HG03521 (cell line): ENCODE results near the gene COX7A2L.
"Not testable (repeated sequence)": the region's sequence is repeated elsewhere in the genome, so short reads cannot be mapped to it uniquely, and the experiment has no call there.

Experiments
- ATAC-seq: cut with Tn5 transposase; IDR thresholded peaks from one replicate; pipeline ENCODE4 v1.9.1; 2021; ENCODE audit warnings: mild to moderate bottlenecking, moderate library complexity; ENCODE audit not compliant: unreplicated experiment

COX7A2L gene

DNA sequence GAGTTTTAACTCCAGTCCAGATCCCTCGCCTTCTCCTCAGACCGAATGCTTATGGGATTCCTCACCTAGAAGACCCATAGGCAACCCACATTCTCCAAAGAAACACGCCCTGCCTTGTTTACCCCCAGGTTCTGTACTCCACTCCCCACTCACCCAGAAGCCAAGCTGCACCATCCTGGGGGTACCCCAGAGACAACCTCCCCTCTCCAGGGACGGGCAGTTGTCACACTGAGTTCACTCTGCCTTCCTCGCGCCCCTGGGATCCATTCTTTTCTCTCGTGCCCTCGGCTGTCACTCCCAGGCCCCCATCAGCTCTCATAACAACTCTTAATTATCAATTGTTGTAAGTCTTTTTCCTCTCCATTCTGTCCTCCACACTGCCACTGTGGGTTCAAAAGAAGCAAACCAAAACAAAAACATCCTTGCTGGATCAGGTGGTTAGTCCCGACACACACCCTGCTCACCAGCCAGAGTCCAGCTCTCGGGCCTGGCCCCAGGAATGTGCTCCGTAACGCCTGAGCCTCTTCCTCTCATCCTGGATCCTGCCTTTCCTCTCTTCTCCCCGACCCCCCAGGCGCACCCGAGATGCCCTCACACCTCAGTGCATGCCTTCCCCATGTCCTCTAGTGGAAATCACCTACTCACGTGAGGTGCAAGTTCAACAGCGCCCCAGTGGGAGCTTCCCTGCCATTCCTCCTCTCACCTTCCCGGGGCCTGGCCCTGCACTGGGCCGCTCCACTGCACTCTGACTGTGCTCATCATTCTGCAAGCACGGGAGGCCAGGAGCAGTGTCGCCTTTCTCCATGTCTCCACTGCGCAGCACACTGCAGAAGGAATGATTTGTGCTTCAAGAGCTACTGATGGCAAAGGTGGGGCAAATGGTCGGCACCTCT lies 20.7 kb downstream of the COX7A2L start:
- no peak for ATAC-seq

DNA sequence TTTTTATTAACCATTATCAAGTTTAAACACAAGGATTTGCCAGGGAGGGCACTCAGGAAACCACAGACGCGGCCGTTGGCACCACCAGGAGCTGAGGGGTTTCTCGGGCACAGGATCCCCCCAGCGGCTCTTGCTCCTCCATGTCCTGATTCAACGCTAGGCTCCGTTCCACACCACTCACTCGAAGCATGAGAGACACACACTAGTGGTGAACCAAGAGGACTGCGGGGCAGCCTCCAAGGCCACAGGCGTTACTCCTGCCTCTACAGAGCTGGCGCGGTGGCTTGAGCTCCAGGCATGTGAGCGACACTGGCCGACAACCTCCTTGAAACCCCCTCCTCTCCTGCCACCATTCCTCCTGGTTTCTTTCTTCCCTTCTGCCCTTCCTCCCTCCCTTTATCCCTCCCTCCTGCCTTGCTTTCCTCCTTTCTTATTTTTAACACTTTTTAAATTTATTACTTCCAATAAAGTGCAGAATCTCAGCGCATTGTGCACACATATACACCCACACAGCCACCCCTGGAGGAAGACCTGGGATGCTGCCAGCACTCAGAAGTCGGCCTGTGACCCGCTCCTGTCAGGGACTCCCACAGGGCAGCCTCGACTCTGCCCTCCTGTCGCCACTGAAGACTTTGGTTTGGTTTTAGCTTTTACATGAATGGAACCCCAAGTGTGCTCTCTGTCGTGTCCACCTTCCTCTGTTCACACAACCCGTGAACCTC lies 21.7 kb downstream of the COX7A2L start:
- no peak for ATAC-seq

DNA sequence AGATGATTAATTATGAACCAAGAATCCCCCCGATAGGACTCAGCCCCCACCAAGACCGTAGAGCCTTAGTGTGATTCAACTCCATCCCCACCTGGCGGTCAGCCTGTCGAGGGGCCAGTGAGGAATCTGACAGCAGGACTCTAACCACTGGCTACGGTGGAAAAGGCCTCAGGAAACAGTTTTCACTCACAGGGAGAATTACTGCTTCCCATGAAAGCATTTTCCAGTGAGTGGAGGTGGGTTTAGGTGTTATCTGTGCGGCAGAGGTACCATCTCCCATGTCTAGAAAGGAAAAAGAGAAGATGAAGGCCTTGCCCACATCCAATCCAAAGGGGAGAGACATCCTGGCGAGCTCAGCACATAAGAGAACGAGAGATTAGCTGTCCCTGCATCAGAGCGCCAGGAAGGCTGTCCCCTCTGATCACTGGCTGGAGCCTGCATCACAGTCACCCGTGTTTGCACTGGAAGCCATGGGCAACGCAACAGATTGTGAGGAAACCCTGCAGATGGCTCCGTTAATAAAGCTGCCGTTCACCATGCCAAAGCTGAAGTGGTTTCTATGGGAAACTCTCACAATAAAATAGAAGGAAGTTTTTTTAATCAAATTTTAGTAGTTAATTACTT lies 22.3 kb downstream of the COX7A2L start:
- ATAC-seq, result no peak

DNA sequence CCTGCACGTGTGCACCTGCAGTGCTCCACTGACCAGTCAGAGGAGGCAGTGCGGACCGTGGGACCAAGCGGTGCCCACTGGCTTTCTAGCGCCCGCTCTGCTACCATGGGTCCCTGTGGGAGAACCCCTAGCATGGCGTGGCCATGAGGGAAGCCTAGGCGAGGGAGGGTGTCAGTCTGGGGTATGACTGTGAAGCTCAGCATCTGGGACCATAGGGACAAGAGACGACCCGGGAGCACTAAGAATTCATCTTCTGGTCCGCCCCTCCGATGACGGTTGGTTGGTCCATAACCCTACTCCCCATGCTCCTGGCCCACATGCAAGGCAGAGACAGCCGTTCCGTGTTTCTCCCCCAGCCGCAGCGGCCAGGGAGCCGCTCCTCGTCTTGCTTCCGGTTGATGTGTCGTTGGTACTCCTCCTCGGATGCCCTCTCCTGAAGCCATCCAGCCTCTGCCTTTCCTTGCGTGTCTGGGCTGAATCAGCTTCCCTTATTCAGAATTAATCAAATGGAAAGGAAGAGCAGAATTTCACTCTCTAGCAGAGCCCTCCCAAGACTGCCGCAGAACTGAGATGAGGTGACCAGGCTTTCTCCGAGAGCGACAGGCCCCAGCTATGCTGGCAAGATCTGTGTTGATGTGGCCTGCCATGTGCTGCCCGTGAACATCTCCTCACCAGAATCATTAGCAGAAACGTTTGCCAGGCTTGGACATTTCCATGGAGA lies 23.0 kb downstream of the COX7A2L start:
- ATAC-seq, result no peak

DNA sequence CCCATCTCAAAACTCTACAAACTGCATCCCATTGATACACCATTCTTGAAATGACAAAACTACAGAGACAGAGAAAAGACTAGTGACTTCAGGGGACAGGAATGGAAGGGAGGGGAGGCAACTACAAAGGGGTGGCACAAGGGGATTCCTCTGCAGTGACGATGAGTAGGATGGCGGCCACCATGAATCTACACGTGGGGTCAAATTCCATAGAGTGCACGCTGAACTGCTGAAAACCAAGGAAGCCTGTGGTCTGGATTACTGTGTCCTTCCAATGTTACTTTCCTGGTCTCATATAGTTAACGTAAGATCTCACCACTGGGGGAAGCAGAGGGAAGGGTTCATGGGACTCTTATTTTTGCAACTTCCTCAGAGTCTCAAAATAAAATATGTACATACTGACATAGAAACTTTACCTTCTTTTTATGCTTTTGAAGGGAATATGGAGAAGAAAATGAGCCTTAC lies 23.6 kb downstream of the COX7A2L start:
- ATAC-seq, result no peak

DNA sequence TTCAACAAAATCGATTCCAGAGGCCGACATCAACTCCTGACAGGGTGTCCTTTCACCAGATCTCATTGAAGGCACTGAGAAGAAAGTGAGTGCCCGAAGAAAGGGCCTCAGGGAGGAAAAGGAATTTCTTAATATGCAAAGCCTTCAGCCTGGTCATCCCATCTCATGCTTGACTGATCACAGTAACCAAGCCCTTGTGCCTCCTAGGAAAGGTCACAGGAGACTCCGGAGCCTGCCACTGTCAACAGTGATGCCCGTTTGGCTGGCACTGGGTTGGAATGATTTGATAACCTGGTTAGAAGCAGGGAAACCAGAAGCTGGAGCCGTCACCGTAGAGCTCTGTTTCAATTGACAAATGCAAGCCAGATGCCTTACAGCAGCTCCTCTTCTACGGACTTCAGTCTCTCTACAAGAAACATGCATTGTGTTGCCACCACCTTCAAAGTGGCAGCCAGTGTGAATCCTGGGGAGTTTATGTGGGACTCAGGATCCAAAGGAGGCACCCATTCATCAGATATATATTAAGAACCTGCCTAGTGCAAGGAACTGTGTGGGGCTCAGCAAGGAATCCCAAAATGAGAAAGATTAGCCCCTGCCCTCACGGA lies 24.6 kb downstream of the COX7A2L start:
- no peak for ATAC-seq

DNA sequence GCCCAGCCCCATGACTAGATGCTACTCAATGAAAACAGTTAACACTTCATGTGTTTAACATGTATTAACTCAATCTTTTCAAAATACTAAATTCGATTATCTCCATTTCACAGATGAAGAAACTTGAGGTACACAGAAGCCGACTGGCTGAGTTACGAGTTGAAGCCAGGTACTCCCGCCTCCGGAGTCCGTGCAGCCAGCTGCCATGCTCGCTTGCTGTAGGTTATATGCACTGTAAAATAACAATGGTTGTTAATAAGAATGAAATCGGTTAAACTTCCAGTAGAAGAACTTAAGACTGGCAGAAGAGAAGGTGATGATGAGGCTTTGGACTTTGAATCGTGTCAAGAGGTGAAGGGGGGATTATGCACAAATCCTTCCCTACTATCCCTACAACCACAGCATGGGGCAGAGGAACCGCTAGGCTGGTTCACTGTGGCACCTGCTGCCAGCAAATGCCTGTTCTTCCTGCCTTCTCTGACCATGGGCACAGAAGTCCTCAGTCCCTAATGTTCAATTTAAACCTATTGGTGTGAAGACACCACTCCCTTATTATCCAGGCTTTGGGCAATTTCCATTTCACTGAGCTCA lies 25.4 kb downstream of the COX7A2L start:
- no peak for ATAC-seq

DNA sequence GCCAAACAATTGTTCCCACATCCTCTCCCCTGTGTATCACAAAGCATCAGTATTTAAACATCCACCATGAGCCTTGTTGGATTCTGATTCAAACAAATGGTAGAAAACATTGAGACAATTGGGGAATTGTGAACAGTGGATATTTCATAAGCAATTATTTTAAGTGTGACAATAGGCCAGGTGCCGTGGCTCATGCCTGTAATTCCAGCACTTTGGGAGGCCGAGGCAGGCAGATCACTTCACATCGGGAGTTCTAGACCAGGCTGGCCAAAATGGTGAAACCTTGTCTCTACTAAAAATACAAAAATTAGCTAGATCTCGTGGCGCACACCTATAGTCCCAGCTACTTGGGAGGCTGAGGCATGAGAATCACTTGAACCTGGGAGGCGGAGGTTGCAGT lies 26.2 kb downstream of the COX7A2L start:
- not testable (repeated sequence) for ATAC-seq

DNA sequence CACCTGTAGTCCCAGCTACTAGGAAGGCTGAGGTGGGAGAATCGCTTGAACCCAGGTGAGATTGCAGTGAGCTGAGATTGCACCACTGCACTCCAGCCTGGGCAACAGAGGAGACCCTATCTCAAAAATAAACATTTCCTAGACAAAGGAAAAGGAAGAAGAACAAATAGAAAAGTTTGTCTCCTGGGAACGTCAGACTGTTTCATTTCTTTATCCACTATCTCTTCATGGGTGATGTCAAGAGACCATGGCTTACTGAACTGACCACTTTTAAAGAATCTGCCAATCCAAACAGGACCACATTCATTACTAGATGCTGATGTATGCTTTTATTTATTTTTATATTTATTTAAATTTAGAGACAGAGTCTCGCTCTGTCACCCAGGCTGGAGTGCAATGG lies 26.8 kb downstream of the COX7A2L start:
- ATAC-seq, result no peak

DNA sequence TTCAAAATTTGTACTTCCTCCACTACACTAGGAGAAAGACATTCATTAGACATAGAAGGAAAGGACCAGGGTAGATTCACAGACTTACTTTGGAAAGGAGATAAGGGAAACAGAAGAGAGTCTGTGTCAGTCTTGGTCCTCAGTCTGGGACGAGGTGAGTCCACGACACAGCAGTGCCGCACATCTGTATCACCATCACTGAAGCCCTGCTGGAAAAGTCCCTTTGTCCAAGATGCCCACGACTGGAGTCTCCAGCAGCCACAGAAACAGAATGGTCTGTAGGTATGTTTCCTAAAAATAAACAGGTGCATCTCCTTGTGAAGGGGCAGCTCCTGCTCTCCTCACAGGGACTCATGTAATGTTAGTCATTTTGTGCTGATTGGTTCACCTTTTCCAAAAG lies 27.4 kb downstream of the COX7A2L start:
- ATAC-seq, result no peak

DNA sequence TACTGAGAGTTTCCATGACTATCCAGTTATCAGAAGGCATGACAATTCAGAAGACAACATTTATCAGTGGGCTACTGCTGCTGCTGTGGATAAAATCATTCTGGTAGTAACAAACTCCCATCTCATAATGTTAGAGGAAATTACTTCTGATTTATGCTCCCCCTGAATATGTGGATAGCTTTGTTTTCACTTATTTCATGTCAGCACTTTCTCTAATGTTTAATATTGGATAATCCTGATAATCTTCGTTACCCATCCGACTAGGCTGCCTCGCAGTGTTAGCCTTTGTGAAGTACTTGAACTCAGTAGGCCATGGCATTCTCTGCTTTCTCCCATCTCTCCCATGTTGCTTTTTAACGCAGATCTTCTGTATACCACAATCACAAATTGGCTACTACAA lies 28.4 kb downstream of the COX7A2L start:
- ATAC-seq, result no peak

DNA sequence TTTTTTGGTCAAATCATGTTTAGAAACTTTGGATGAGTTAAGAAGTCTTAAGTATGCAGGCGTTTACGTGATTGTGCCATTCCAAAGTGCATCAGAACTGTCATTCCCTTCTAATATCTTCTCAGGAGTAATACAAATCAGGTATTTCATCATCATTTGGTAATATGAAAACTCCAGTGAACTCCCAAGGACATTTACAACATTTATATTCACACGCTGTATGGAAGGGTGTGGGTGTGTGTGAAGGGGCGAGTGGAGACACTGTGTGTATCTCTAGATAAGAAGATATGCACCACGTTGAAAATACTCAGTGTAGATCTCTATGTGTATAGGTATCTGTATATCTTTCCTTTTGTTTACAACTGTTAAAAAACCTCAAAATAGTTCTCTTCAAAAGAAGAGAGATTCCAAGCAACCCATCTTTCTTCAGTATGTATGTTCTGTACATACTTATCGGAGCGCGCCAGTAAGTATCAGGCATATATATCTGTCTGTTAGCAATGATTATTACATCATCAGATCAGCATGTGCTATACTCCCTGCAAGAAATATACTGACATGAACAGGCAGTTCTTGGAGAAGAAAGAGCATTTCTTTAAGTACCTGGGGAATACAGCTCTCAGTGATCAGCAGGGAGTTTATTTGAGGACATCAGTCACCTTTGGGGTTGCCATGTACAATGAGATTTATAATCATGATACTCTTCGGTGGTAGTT lies 29.3 kb downstream of the COX7A2L start:
- ATAC-seq, result no peak

DNA sequence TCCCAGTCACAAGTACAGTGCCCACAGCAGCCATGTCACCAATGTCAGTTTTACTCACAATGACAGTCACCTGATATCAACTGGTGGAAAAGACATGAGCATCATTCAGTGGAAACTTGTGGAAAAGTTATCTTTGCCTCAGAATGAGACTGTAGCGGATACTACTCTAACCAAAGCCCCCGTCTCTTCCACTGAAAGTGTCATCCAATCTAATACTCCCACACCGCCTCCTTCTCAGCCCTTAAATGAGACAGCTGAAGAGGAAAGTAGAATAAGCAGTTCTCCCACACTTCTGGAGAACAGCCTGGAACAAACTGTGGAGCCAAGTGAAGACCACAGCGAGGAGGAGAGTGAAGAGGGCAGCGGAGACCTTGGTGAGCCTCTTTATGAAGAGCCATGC lies 31.3 kb downstream of the COX7A2L start:
- no peak for ATAC-seq

DNA sequence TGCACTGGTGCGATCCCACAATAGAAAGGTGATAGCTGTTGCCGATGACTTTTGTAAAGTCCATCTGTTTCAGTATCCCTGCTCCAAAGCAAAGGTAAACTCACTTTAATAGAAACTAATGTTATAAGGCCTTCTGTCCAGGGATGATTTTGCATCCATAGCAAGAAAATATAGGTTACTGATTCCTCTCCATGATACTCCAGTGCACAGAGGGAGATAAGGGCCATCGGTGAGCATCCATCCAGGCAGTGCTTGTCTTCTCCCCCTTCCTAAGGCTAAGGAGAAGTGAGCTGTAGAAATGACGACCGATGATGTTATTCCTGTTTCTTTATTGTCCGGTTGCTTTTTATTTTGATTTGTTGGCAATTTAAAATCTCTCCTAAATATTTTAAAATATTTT lies 32.1 kb downstream of the COX7A2L start:
- ATAC-seq, result no peak

DNA sequence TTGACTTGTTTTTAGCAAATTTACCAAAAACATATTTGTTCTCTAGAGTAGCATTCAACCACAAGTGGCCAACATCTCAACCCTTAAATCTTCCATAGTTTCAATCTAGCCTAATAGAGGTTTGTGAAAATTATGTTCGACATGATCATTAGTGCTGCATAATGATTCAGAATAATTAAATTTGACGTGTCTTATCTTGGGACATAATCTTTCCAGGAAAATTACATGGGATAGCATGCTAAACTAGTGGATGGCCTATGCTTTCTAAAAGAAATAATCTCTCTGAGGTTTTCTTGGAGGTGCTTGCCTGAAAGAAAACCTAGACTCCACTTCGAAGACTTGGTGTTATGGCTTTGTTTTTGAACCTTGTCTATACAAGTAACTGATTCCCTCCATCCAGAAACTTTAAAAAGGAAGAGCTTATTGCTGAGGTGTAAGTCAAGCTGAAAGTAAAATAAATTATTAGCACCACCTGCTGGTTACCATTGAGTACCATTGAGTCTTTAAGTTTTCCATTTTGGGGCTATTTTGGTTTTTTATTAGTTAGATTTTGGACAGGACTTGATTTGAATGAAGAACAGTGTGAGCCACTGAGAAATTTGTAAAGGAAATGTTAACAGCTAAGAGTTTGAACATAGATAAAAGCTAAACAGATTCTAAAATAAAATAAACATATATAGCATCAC lies 32.7 kb downstream of the COX7A2L start:
- no peak for ATAC-seq

DNA sequence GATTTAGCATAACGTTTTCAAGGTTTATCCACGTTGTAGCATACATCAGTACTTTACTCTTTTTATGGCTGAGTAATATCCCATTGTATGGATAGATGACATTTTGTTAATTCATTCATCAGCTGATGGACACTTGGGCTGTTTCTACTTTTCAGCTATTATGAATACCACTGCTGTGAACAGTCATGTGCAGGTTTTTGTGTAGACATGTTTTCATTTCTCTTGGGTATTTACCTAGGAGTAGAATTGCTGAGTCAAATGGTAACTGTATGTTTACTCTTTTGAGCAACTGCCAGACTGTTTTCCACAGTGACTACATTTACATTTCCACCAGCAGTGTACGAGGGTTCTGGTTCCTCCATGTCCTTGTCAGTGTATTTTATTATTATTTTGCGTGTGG lies 33.9 kb downstream of the COX7A2L start:
- no peak for ATAC-seq

DNA sequence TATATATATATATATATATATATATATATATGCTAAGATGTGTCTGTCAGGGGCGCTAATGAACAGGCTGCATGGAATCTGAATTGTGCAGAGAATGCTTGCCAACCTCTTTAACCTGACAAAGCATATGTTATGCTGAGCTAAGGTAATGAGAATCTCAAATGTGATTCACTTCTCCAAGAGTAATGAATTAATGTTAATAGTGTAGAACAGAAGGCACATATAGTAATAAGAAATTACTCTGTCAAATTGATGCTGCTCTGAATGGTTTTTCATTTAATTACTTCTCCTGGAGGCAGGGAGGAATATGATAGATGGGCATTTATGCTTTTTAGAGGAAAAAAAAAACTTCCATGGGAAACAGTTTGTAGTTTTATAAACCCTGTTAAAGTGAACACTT lies 35.4 kb downstream of the COX7A2L start:
- no peak for ATAC-seq

DNA sequence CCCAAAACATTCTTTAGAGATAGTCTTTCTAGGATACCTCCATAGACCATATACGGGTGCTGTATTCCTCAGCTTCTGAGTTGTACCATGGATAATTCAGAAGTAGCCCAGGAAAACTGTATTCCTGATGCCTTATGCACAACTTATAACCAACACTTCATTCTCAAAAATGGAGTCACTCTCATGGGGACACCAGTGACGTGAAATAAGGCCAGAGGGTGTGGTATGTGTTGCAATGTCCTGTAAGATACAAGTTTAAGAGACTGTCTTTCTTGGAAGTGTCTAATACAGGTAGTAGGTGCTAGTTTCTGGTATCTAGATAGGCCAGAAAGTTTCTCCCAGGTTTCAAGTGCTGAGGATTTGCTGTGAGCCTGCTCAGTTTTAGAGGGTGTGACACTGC lies 36.1 kb downstream of the COX7A2L start:
- no peak for ATAC-seq

DNA sequence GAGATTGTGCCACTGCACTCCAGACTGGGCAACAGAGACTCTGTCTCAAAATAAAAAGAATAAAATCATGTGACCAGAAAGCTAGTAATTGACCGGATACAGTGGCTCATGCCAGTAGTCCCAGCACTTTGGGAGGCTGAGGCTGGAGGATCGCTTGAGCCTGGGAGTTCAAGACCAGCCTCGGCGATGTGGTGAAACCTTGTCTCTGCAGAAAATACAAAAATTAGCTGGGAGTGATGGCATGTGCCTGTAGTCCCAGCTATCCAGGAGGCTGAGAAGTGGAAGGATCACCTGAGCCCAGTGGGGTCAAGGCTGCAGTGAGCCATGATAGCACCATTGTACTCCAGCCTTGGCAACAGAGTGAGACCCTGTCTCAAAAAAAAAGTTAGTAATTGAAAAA lies 36.8 kb downstream of the COX7A2L start:
- ATAC-seq, result no peak
